Activated B cell treated with CpG ODN at 0.5 μM for 24 hours (primary cell): ENCODE results near the gene POLE. TPM values are rescaled to one million over a fixed set of nuclear protein-coding genes. Genes with fewer than 3 reads are reported as not detected.

Experiments
- ATAC-seq: fragments of 200-7000 bp; cut with Tn5 transposase; one replicate; pipeline ENCODE4 v1.10.0; 2021; ENCODE audit warnings: low read depth, mild to moderate bottlenecking, moderate library complexity
- CTCF ChIA-PET: fragments of 350-600 bp; sonication (Branson Sonifier 250); formaldehyde crosslinking; loops from one replicate; lab custom pipeline; 2021; ENCODE audit warnings: antibody characterized with exemption; lab: Charles Lee
- POLR2A ChIA-PET: fragments of 350-600 bp; sonication (Branson Sonifier 250); formaldehyde crosslinking; loops from one replicate; lab custom pipeline; 2021; ENCODE audit warnings: antibody characterized with exemption; lab: Charles Lee
- DNase-seq: peaks from one replicate; pipeline ENCODE4 v3.0.0; 2022
- H3K27ac Mint-ChIP-seq: one replicate; pipeline ENCODE4 v1.8.0; 2020; ENCODE audit warnings: mixed read lengths
- H3K27me3 Mint-ChIP-seq: one replicate; pipeline ENCODE4 v1.8.0; 2021; ENCODE audit warnings: mixed read lengths
- H3K36me3 Mint-ChIP-seq: one replicate; pipeline ENCODE4 v1.8.0; 2021; ENCODE audit warnings: low read depth, mixed read lengths
- H3K4me1 Mint-ChIP-seq: one replicate; pipeline ENCODE4 v1.8.0; 2021; ENCODE audit warnings: mixed read lengths
- H3K4me3 Mint-ChIP-seq: one replicate; pipeline ENCODE4 v1.8.0; 2020; ENCODE audit warnings: mild to moderate bottlenecking, mixed read lengths
- H3K9me3 Mint-ChIP-seq: one replicate; pipeline ENCODE4 v1.8.0; 2020; ENCODE audit warnings: mixed read lengths
- intact Hi-C: fragments of 100-400 bp; cut with micrococcal nuclease; formaldehyde crosslinking; loops from one replicate; pipeline ENCODE4 v1.15.1; 2024
- total RNA-seq: library from RNA; stranded (reverse); gene quantifications from 2 replicates; pipeline ENCODE4 v1.2.3, GENCODE V29; 2022
- TF ChIP-seq, protein P1 (sequence below): fragments of 200-600 bp; IDR thresholded peaks from one replicate; pipeline ENCODE4 v1.8.0; 2022; ENCODE audit warnings: antibody characterized with exemption, mild to moderate bottlenecking

POLE gene
- total RNA-seq, 1 donor from 2014 or later, result 64.3 TPM

GRCh38 chr12:132673288-132674179, 13.6 kb downstream of the POLE start:
- ATAC-seq, result no peak
- no peak overlapping the region for H3K27ac Mint-ChIP-seq

DNA sequence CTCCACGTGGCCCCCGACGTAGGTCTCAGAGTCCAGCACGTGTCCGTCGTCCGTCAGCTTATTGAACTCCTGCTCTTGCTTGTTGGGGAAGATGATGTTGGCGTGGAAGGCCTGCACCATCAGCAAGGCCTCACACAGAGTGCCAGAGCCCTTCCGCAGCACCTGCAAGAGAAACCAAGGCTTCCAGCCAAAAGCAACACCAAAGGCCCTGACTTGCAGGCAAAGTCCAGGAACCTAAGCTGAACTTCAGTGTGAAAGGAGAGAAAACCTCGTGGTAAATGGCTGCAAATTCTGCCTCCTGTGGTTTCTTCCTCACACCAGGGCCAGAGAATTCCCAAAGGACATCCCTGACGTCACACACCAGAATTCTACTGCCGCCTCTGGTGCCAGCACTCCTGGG, 14.5 kb downstream of the POLE start:
- intact Hi-C loops, result no loop called here
- Mint-ChIP-seq H3K4me3 (no peak overlapping the region), H3K9me3 (no peaks in the 10 kb centered on the region), H3K36me3 (peaks cover 77% of the 10 kb centered on the region), H3K27me3 (no peaks in the 10 kb centered on the region), H3K27ac (no peak overlapping the region), H3K4me1 (no peaks in the 10 kb centered on the region)
- DNase-seq, result no peak
- TF ChIP-seq, protein P1, sequence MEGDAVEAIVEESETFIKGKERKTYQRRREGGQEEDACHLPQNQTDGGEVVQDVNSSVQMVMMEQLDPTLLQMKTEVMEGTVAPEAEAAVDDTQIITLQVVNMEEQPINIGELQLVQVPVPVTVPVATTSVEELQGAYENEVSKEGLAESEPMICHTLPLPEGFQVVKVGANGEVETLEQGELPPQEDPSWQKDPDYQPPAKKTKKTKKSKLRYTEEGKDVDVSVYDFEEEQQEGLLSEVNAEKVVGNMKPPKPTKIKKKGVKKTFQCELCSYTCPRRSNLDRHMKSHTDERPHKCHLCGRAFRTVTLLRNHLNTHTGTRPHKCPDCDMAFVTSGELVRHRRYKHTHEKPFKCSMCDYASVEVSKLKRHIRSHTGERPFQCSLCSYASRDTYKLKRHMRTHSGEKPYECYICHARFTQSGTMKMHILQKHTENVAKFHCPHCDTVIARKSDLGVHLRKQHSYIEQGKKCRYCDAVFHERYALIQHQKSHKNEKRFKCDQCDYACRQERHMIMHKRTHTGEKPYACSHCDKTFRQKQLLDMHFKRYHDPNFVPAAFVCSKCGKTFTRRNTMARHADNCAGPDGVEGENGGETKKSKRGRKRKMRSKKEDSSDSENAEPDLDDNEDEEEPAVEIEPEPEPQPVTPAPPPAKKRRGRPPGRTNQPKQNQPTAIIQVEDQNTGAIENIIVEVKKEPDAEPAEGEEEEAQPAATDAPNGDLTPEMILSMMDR, result no peak
- ChIA-PET CTCF (no interaction called here), POLR2A (no interaction called here)
- no peak for ATAC-seq

More at GRCh38 chr12:132673288-132674179, 13.6 kb downstream of the POLE start:
- no peak for DNase-seq
- Mint-ChIP-seq H3K9me3 (no peaks in the 10 kb centered on the region), H3K4me3 (no peak overlapping the region), H3K4me1 (no peaks in the 10 kb centered on the region), H3K36me3 (peaks cover 72% of the 10 kb centered on the region), H3K27me3 (no peaks in the 10 kb centered on the region)
- CTCF ChIA-PET, result no interaction called here
- POLR2A ChIA-PET, result no interaction called here
- intact Hi-C loops, result no loop called here
- TF ChIP-seq, protein P1, result no peak

DNA sequence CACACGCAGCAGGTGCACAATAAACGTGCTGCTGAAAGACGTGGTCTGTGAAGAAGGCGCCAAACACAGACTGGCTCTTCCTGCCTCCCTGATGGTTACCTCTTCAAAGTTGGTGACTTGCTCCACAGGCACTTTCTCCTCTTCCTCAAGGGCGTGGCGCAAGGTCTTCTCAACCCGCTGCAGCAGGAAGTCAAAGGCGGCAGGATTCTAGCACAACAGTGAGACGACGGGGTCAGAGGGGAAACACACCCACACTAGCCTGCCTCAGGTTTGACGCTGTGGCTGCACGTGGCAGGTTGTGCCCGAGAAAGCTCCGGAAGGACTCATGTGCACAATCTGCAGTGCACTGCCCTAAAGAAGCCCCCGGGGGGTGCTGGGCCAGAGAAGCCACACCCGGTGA, 15.0 kb downstream of the POLE start:
- CTCF ChIA-PET, result no interaction called here
- Mint-ChIP-seq H3K9me3 (no peaks in the 10 kb centered on the region), H3K27me3 (no peaks in the 10 kb centered on the region), H3K27ac (no peak overlapping the region), H3K4me1 (no peaks in the 10 kb centered on the region), H3K4me3 (no peak overlapping the region), H3K36me3 (peaks cover 77% of the 10 kb centered on the region)
- no peak for ATAC-seq
- TF ChIP-seq, protein P1, result no peak
- intact Hi-C loops, result no loop called here
- no peak for DNase-seq
- POLR2A ChIA-PET, result no interaction called here

- Mint-ChIP-seq H3K36me3 (peaks cover 78% of the 10 kb centered on the region), H3K9me3 (no peaks in the 10 kb centered on the region), H3K4me3 (no peak overlapping the region), H3K27me3 (no peaks in the 10 kb centered on the region), H3K4me1 (no peaks in the 10 kb centered on the region), H3K27ac (no peak overlapping the region)
- intact Hi-C loops, result no loop called here
- CTCF ChIA-PET, result no interaction called here
- POLR2A ChIA-PET, result no interaction called here
- no peak for ATAC-seq
- DNase-seq, result no peak
- TF ChIP-seq, protein P1, result no peak
These were observed 17.8 kb downstream of the POLE start for GRCh38 chr12:132669166-132669879.
